GM10266 (cell line): ENCODE measurements around the gene CASP3.
"Not testable (repeated sequence)": the region's sequence is repeated elsewhere in the genome, so short reads cannot be mapped to it uniquely, and the experiment has no call there.

ENCODE experiments used
- DNase-seq: peaks from one replicate; pipeline ENCODE4 v3.0.0; 2012; ENCODE audit errors: extremely low spot score
- CTCF ChIP-seq: IDR thresholded peaks from 2 replicates; pipeline ENCODE4 v1.5.1; 2012; ENCODE audit warnings: mild to moderate bottlenecking, low read depth; ENCODE audit not compliant: control insufficient read depth, insufficient read depth; ENCODE audit errors: missing control alignments

The CASP3 gene

DNA sequence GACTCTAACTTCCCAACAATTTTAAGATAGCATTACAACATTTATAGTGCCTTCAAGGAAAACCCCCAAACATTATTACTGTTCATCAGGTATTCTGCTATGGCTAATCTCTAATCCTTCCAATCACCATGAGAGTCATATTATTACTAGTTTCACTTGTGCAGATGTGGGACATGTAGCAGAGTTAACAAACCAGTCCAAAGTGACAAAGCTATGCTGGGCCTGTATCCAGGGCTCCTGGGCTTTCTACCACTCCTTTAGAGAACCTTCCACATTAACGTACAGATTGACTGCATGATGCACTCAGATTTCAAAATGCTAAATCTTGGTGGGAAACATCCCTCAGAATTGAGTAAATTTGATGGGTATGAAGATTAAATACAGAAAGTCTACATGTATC is 16.4 kb downstream of the CASP3 start:
- TF ChIP-seq CTCF, result no peak
- no peak for DNase-seq

DNA sequence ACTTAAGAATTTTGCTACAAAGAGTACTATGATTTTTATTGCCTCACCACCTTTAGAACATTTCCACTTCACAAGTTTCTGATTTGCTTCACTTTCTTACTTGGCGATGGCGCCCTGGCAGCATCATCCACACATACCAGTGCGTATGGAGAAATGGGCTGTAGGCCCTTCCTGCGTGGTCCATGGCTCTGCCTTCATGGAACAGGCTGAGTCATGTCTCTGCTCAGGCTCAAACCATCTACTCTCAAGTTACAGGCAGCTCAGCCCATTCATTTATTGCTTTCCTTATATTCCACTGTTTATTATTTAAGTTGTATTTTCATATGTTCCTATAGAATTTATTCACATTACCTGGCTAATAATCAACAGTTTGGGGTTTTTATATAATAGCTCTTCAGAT is 21.1 kb downstream of the CASP3 start:
- no peak for TF ChIP-seq CTCF
- no peak for DNase-seq

DNA sequence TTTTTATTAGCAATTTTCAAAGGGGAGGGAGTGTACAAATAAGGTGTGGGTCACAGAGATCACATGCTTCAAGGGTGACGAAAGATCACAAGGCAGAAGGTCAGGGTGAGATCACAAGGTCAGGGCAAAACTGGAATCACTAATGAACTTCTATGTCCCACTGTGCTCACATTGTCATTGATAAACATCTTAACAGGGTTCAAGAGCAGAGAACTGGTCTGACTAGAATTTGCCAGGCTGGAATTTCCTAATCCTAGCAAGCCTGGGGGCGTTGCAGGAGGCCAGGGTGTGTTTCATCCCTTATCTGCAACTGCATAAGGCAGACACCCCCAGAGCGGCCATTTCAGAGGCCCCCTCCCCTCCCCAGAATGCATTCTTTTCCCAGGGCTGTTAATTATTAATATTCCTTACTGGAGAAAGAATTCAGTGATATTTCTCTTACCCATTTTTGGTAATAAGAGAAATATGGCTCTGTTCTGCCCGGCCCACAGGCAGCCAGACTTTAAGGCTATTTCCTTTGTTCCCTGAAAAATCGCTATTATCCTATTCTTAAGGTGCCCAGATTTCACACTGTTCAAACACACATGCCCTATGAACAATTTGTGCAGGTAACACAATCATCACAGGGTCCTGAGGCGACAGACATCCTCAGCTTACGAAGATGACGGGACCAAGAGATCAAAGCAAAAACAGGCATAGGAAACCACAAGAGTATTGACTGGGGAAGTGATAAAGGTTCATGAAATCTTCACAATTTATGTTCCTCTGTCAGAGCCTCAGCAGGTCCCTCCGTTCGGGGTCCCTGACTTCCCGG is 23.3 kb downstream of the CASP3 start:
- DNase-seq, result not testable (repeated sequence)

- TF ChIP-seq CTCF, result no peak
Measured at GRCh38 chr4:184624972-184625554, 24.2 kb downstream of the CASP3 start.

DNA sequence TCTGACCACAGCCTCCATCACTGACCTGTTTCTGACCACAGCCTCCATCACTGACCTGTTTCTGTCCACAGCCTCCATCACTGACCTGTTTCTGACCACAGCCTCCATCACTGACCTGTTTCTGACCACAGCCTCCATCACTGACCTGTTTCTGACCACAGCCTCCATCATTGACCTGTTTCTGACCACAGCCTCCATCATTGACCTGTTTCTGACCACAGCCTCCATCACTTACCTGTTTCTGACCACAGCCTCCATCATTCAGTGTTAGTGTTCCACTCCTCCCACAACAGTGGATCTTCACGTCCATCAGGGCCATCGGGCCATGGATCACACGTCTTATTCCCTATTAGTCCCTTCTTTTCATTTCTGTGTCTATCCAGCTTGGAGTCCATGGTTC is 24.7 kb downstream of the CASP3 start:
- not testable (repeated sequence) for DNase-seq

More at GRCh38 chr4:184624972-184625554, 24.2 kb downstream of the CASP3 start:
- no peak for DNase-seq

DNA sequence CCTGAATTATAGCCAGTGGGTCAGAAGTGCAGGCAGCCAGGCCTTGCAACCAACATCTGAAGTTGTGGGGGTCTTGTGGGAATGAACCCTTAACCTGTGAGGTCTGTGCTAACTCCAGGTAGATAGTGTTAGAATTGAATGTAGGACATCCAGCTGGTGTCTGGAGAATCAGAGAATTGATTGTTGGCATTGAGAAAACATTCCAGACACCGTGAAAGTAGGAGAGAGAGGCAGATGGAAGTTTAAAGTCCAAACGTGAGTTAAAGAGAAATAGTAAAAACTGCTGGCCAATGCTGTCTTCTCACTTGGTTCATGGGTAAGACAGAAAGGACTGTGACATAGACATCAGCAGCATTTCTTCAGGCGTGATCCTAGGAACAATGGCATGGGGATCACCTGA is 27.7 kb downstream of the CASP3 start:
- DNase-seq, result no peak
- no peak for TF ChIP-seq CTCF

GRCh38 chr4:184620212-184620867 is 28.9 kb downstream of the CASP3 start:
- no peak for DNase-seq
- TF ChIP-seq CTCF, result no peak

GRCh38 chr4:184617600-184618196 is 31.5 kb downstream of the CASP3 start:
- no peak for TF ChIP-seq CTCF
- DNase-seq, result no peak
